NOMO-1 treated with dmso at 0.1 percent for 144 hours (cell line): ENCODE data around the gene APP.
"Not testable (repeated sequence)": the region's sequence is repeated elsewhere in the genome, so short reads cannot be mapped to it uniquely, and the experiment has no call there.

ENCODE experiments used
- DNase-seq: peaks from one replicate; lab custom pipeline; 2025; ENCODE audit not compliant: unreplicated experiment; lab: John Stamatoyannopoulos, UW

Gene APP

DNA sequence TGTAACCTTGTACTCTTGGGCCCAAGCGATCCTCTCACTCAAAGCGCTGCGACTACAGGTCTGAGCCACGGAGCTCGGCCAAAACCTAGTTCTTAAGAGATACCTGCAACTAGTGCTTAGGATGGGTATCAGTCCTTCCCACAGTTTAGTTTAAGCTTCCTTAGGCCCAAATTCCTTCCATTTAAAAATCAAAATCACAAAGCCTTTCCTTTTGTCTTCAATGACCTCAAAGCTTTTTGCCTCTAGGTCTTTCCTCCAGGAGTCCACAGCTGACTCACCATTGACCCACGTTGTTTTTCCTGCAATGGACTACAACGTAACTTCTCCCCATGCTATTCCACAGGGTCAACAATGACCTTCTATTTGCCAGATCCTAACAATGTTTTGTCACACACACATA is 64.0 kb downstream of the APP start:
- DNase-seq = no peak

DNA sequence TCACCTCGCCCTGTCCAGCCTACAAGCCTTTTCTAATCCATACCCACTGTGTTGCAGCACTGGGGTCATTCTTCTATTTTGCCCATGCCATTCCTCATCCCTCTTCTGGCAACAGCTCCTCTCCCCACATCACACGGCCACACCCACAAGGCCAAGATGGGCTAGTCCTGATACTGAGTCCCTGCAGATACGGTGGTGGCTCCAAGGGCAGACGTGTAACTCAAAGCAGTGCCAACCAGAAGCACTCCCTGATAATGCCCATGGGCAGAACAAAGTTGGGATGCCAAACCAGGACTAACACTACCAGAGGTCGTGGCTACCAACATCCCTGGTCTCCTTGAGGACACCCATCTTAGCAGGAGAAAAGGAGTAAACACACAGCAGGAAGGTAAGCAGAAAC is 64.8 kb downstream of the APP start:
- DNase-seq = no peak

DNA sequence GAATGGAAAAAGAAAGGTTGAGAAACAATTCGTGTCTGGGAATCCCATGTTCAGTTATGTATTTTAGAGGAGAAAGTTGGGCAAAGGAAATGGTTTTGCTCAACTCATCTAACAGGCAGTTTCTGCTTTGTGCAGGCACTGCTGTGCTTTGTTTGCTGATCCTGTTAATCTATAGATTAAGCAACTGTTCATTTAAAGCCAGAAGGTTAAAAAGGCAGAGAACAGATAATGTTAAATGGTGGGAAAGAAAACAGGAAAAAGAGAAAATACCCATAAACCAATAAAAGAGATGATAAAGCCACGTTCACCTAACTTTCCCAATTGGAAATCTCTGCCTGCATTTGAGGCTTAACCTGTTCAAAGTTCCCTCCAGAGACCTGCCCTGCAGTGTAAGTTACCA is 70.0 kb downstream of the APP start:
- no peak for DNase-seq

DNA sequence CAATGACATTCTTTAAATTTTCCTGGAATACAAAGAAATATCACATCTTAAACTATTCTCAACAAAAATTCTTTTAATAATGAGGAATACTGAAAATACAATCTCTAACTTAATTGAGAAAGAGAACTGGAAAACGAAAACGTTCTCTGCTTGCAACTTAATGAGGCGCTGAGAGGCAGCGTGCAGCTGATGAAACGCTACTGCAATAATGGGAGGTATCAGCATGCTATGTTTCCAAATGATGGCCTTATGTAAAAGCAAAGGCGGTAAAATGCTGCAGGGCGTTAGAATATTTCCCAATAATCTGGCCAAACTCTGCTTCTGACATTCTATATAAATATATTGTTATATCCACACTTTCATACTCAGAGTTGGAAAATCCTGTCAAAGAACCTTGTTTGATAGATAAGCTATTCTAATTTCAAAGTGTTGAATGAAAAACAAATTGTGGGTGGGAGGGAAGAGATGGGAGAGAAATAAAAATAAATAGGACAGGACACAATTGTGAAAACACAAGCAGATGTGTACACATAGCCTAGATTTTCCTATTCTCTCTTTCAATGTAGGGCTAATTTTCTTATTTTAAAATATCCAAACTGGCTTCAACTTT is 70.9 kb downstream of the APP start:
- DNase-seq = no peak

DNA sequence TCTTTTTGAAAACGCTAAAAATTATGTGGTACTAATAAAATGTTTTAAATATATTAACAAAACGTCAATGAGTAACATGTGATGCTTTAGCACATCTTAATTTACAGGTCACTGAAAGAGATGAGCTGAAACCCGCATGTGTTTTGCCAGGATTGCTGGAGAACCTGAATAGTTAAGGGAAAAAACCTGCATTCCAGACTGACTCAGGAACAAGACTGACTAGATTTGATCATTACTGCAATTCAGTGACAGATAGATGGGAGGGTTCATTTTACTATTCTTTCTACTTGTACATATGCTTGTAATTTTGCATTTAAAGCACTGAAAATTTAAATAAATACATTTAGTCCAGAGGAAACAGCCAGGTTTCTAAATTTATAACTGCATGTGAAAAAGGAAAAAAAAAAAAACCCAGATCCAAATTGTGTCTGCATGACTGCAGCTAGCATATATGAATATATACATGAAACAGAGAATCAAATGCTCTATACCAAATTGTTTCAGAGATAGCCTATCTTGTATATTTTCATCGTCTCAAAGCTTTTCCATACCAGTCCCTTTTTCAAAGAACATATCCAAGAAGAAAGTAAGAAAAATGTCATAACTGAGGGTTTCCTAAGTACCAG is 71.7 kb downstream of the APP start:
- no peak for DNase-seq

DNA sequence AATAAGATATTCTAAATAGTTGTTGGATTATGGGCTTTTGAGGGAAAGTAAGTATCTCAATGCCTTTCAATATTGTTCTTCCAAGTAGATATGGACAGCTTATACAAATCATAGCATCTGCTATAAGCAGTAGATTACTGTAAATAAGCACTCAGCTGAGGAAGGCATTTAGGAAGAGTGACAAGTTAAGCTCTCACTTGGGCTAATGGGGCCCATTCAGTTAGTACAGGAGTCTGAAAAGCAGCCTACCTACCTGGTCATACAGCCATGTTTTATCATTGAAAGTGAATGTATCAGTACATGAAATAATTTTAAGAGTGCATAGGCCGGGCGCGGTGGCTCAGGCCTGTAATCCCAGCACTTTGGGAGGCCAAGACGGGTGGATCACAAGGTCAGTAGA is 73.1 kb downstream of the APP start:
- no peak for DNase-seq

DNA sequence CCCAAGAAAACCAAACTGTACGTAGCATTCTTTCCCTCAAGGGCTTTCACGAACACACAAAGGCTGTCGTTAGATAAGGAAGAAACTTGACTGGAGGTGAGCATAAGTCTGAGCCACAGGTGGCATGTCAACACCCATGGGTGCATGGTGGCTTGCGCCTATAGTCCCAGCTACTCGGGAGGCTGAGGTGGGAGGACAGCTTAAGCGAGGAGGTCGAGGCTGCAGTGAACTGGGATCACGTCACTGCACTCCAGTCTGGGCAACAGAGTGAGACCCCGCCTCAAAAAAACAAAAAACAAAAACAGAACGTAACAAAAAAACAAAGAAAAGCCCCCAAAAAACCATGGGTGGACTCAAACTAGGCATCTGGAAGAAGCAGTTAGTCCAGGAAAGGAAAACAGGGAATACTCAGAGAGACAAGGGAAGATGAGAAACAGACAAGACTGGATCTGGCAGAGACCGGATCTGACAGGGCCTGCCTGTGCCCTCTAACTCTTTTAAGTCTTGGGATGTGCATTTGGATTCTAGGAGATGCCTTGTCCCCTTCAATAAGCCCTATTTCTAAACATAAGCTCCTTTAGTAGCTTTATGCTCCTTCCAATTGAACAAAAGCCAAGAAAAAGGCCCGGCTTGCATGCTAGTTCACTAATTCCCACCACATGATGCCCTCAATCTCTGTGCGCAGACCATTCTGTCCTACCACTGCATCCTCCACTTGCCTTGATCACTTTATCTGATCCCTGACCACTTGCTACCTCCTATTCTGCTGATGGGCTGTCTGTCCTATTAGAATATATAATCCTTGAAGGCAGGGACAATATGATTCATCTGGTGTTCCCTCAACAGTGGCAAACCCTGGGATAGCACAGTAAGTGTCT is 73.8 kb downstream of the APP start:
- DNase-seq = no peak

DNA sequence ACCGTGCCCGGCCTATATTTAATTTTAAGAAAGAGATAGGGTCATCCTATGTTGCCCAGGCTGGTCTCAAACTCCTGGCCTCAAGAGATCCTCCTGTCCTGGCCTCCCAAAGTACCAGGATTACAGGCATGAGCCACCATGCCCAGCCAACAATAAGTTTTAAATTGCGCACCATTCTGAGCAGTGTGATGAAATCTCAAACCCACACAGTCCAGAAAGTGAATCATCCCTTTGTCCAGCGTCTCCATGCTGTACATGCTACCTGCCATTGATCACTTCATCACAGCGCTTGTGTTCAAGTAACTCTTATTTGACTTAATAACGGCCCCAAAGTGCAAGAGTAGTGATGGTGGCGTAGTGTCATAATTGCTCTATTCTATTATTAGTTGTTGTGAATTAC is 75.4 kb downstream of the APP start:
- no peak for DNase-seq

DNA sequence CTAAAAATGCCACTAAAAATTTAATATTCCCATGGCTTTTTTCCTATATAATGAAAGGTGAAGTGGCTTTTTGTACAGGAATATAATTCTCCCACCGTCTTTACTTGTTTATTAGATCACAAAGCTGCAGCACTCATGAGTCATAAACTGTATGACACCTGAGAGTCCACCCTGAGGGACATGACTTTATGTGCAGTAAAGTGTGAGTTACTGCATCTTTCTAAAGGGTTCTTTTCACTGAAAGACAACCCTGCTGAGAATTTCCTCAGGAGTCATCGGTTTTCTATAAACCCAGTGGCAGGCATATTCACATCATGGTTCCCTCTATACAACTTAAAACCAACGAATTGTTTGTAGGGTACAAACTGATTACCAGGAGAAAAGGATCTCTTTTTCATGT is 77.4 kb downstream of the APP start:
- DNase-seq = no peak

DNA sequence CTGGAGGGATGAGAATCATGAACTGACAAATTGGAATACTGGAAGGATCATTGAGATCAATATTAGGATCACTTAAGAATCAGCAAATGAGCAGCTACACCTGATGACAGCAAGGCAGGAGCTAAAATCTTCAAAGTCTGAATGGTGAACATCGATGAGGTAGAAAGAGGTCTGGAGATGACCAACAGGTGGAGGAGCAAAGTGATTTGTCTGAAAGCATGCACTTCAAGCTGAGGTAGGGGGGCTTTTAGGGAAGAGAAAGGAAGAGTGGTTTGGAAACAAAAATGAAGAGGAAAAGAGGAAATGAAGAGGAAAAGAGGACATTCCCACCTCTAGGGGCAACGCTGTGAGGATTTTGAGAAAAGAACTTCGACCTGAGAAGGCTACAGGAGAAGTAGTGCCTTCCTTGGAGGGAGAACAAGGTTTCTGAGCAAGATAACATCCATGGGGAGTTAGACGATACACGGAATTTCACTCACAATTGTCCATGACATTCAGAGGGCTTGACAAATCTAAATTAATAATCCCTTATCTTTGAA is 79.0 kb downstream of the APP start:
- no peak for DNase-seq

DNA sequence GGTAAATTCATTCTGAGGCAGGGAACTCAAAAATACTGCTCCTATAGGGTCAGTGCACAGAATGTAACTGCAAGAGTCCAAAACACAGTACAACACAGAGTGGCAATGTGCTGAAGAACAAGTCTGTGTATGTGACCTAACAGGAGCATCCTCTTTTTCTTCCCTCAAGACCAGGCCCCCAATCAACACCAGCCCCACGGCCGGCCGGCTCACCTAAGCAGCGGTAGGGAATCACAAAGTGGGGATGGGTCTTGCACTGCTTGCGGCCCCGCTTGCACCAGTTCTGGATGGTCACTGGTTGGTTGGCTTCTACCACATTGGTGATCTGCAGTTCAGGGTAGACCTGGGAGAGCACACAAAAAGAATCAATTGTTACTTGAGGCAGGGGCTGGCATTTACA is 80.8 kb downstream of the APP start:
- DNase-seq = no peak

DNA sequence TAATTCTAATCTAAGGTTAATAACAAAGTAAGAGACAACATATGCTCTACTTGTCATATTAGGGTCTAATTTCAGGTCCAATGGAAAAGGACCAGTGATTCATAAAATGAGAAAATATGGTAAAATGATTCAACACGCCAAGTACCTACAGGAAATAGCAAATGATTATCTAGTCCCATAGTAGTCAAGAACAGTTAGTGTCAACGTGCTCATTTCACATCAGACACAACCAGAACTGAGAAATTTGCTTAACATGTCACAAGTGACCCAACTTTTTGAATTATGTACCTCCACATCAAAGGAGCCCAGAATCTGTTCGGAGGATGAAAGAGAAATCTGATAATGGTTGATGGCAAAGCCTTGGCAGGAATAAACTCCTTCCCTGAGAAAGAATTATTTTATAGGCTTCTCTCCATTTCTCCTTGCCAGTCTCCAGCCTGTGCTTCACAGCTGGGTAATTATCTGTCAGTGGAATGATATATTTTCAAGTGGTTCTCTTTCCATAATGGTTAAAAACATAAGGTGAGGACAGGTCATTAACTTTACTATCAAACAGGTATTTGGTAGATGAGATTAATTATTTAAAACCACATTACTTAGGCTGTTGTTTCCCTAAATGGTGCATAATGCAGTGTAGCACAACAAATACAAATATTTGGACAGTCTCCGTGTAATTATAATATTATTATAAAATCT is 83.2 kb downstream of the APP start:
- DNase-seq = no peak

DNA sequence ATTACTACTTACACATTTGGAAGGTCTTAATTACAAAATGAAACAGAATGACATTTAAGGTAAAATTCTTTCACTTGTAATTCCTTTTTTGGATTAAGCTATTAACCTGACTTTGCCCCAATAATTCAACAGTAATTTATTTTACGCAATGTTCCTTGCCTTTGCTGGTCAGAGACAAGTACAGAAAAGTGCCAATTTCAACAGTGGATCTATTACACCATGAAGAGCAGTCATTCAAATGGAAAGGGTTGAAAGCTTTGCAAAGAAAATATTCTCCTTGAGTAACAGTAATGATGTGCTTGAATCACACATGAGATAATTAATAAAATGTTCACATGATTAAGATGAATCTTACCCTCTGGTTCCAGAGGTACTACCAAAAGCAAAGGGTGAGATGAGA is 84.7 kb downstream of the APP start:
- no peak for DNase-seq

DNA sequence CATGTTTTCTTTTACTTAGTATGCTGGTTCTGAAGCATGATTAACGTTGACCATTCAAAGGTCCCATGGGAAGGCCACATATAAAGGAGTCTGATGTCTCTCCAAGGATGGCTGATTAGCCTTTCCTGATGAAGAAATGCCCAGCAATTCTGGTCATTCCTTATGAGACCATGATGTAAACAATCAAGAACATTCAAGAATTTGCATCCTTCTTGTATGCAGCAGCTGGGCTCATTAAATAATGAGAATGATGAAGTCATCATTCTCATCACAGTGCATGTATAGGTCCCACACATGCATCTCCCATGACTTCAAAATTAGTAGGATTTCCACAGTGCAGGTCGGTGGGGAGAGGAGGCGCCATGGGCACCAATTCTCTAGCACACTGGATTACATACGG is 85.4 kb downstream of the APP start:
- DNase-seq = no peak

DNA sequence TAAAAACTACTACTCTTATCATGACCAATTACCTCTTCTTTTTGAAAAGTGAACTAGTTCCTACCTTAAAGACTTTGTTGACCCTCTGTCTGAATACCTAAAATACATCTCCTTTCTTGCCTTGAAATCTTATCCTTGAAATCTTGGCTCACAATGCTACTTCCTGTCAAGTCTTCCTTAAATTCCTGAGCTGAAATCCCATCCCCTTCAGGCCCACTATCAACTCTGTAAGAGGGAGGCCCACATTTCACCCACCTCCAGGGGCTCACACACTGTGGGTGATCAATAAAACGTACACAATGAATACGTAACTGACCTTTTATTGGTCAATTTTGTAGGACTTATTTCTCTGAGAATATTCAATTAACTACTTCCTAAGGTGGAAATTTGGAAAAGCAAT is 88.0 kb downstream of the APP start:
- no peak for DNase-seq

DNA sequence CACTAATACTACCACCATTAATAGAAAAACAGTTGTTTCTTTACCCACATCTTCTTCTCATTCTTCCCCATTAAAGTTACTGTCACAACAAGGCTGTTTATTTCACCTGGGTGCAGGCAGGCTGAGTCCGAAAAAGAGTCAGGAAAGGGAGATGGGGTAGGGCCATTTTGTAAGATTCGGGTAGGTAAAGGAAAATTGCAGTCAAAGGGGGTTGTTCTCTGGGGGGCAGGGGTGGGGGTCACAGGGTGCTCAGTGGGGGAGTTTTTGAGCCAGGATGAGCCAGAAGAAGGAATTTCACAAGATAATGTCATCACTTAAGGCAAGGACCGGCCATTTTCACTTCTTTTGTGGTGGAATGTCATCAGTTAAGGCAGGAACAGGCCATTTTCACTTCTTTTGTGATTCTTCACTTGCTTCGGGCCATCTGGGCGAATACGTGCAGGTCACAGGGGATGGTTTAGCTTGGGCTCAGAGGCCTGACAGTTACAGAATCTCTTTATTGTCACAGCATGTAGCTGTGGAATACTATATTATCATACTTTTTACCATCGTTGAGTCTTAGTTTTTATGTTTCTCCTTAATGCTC is 89.3 kb downstream of the APP start:
- not testable (repeated sequence) for DNase-seq

DNA sequence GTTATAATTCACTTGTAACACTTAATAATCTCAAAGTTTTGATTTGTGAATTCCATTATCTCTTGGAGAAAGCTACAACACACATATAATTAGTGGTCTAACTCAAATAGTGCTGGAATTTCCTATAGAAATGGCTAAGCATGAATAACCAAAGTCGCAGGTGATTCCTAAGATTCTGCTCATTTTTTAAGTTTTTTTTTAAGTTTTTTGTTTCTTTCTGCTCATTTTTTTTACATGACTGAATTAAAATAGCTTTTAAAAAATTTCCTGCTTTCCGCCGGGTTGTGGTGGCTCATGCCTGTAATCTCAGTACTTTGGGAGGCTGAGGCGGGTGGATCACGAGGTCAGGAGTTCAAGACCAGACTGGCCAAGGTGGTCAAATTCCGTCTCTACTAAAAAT is 90.4 kb downstream of the APP start:
- no peak for DNase-seq

DNA sequence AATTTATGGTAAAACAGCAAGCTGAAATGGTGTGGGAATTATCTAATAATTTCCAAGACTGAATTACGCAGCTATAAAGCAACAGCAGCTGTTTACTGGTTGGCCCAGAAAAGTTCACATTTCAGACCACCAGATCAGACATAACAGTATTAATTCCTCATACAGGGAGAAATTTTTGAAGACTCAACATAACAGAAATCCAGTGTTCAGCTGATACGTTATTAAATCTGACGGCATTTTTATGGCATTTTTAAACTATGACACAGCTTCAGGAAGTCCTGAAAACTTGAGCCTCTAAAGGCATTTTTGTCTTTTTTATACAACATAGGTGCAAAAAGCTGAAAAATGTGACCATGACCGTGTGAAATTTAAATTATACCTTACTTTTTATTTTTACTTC is 91.2 kb downstream of the APP start:
- DNase-seq = no peak

DNA sequence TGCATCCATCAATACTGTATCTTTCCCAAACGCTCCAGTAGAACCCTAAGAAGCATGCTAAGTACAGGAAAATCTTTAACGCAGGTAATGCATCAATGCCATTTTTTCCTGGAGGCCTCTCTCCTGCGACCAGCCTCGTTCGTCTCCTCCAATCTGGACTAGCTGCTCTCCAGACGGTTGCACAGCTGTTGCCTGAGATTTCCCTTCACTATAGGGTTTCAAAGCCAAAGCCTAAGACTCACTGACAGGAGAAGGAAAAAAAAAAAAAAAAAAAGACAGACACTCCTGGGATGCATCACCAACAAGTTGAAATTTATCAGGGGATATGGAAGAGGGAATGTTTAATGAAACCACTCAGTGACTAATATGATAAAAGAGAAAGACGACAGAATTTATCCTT is 93.0 kb downstream of the APP start:
- DNase-seq = no peak

DNA sequence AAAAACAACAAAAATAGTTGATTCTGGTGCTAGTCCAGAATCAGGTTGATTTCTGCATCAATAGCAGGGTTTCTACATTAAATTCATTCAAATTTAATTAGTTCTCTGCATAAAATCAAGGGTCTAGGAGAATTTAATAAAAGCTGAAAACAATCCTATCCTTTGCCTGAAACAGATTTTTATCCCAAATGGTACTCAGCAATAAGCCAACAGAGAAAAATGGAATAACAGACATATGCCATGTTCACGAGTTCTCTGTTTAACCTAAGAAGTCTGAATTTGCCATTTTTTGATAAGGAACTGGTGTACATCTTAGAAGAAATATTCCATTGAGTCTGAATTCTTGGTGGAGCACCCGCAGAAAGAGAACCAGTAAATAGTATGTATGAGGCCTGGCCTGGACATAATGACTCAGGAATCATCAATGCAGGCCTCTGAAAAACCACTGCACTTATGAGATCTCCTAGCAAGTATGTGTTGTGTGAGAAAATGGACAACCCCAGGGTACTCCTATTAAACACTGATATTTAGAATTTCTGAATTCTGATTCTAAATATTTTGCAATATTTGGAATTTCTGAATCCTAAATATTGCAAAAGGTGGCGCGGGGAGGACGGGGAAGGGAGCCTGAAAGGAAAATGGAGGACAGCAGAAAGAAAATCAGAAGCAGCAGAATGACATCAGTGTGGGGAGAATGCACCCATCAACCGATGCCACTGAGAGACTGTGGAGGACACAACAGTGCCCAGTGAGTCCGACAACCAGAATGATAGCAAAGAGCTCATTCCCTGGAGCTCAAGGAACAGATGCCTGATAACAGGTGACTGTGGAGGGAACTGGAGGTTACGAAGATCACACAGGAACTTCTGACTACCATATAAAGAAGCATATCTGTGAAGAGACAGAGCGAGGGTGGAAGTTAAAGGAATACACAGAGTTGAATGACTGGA is 97.6 kb downstream of the APP start:
- no peak for DNase-seq
